ENCODE data around the gene SETD1A. TPM values are rescaled to one million over a fixed set of nuclear protein-coding genes. Genes with fewer than 3 reads are reported as not detected.

Gene SETD1A
- total RNA-seq, 1 experiment from 2014 or later, result 28.8 TPM

- intact Hi-C loops (cut with micrococcal nuclease; ENCODE audit: unreplicated experiment), result loop anchor here (10.0 kb wide), 1 partner anchor 906 kb away; no protein-coding TSS in a partner anchor
- H3K4me1 Mint-ChIP-seq (ENCODE audit: low read depth, unreplicated experiment), result peaks cover 26% of the 10 kb centered on the region
- DNase-seq, result peak; percentile 76
- no TSS peak for BruUV-seq (replicated peaks)
- no peak for TF ChIP-seq CTCF (IDR thresholded peaks at IDR 0.05; ENCODE audit: unreplicated experiment)
- H3K9me3 Mint-ChIP-seq (ENCODE audit: low read depth, unreplicated experiment), result no peaks in the 10 kb centered on the region
- CTCF ChIA-PET, result interaction anchor here (1.0 kb wide), 1 partner anchor 10 kb away, joined by 3 read pairs; no protein-coding TSS in a partner anchor
- peak overlapping the region; percentile 87 for H3K4me3 Mint-ChIP-seq (ENCODE audit: low read depth, unreplicated experiment)
- no peaks in the 10 kb centered on the region for H3K27me3 Mint-ChIP-seq (ENCODE audit: unreplicated experiment)
- peak overlapping the region; percentile 85 for H3K27ac Mint-ChIP-seq (ENCODE audit: unreplicated experiment)
- H3K36me3 Mint-ChIP-seq (ENCODE audit: insufficient read depth, unreplicated experiment), result peaks cover 58% of the 10 kb centered on the region
Observed at GRCh38 chr16:30958175-30959079, 873 bp downstream of the SETD1A start.

DNA sequence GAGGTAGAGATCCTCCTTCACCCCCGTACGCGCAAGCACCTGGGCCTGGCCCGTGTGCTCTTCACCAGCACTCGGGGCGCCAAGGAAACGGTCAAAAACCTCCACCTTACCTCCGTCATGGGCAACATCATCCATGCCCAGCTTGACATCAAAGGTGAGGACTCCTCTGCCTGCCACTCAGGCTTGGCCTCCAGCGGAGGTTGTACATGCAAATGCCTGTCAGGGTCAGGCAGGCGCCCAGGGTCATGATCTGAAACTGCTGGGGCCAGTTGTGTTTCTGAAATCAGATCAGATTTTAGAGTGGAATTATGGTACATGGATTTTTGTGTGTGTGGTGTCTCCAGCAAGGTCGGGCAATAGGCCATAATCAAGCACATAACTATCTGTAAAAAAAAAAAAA, 3.8 kb downstream of the SETD1A start:
- CTCF ChIA-PET, result interaction anchor here (0.7 kb wide), 1 partner anchor 448 kb away, joined by 4 read pairs; no protein-coding TSS in a partner anchor
- intact Hi-C loops (cut with micrococcal nuclease; ENCODE audit: unreplicated experiment), result no loop called here
- no peak overlapping the region for H3K27ac Mint-ChIP-seq (ENCODE audit: unreplicated experiment)
- no TSS peak for BruUV-seq (replicated peaks)
- no peak for DNase-seq
- no peak for TF ChIP-seq CTCF (IDR thresholded peaks at IDR 0.05; ENCODE audit: unreplicated experiment)
- peaks cover 23% of the 10 kb centered on the region for H3K4me1 Mint-ChIP-seq (ENCODE audit: low read depth, unreplicated experiment)
- H3K4me3 Mint-ChIP-seq (ENCODE audit: low read depth, unreplicated experiment), result no peak overlapping the region
- H3K27me3 Mint-ChIP-seq (ENCODE audit: unreplicated experiment), result no peaks in the 10 kb centered on the region
- peaks cover 72% of the 10 kb centered on the region for H3K36me3 Mint-ChIP-seq (ENCODE audit: insufficient read depth, unreplicated experiment)
- H3K9me3 Mint-ChIP-seq (ENCODE audit: low read depth, unreplicated experiment), result no peaks in the 10 kb centered on the region

DNA sequence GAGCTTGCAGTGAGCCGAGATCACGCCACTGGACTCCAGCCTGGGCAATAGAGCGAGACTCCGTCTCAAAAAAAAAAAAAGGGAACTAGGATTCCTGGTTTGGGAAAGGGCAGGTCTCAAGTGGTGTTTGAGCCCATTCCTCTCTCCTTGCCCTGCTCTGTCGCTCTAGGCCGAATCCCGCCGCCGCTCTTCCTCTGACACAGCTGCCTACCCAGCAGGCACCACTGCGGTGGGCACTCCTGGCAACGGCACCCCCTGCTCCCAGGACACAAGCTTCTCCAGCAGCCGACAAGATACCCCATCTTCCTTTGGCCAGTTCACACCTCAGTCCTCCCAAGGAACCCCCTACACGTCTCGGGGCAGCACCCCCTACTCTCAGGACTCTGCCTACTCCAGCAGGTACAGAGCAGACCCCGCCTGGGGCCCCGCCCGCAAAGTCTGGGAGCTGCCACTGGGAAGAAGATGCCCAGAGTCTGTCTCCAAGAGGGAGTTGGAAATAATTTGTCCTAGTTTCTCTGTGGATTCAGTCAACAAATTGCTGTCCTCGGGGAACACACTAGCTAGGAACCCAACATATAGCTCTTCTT, 6.5 kb downstream of the SETD1A start:
- H3K27ac Mint-ChIP-seq (ENCODE audit: unreplicated experiment), result no peak overlapping the region
- peaks cover 71% of the 10 kb centered on the region for H3K36me3 Mint-ChIP-seq (ENCODE audit: insufficient read depth, unreplicated experiment)
- intact Hi-C loops (cut with micrococcal nuclease; ENCODE audit: unreplicated experiment), result no loop called here
- H3K4me3 Mint-ChIP-seq (ENCODE audit: low read depth, unreplicated experiment), result no peak overlapping the region
- no peaks in the 10 kb centered on the region for H3K9me3 Mint-ChIP-seq (ENCODE audit: low read depth, unreplicated experiment)
- H3K4me1 Mint-ChIP-seq (ENCODE audit: low read depth, unreplicated experiment), result peaks cover 14% of the 10 kb centered on the region
- no peak for TF ChIP-seq CTCF (IDR thresholded peaks at IDR 0.05; ENCODE audit: unreplicated experiment)
- BruUV-seq (replicated peaks), result no TSS peak
- no peaks in the 10 kb centered on the region for H3K27me3 Mint-ChIP-seq (ENCODE audit: unreplicated experiment)
- CTCF ChIA-PET, result no interaction called here
- no peak for DNase-seq

GRCh38 chr16:30964574-30965226, 7.1 kb downstream of the SETD1A start:
- Mint-ChIP-seq H3K9me3 (ENCODE audit: low read depth, unreplicated experiment) (no peaks in the 10 kb centered on the region), H3K4me1 (ENCODE audit: low read depth, unreplicated experiment) (peaks cover 7% of the 10 kb centered on the region), H3K4me3 (ENCODE audit: low read depth, unreplicated experiment) (no peak overlapping the region), H3K27me3 (ENCODE audit: unreplicated experiment) (no peaks in the 10 kb centered on the region), H3K36me3 (ENCODE audit: insufficient read depth, unreplicated experiment) (peaks cover 72% of the 10 kb centered on the region), H3K27ac (ENCODE audit: unreplicated experiment) (no peak overlapping the region)
- BruUV-seq (replicated peaks), result no TSS peak
- CTCF ChIA-PET, result no interaction called here
- no peak for DNase-seq
- no peak for TF ChIP-seq CTCF (IDR thresholded peaks at IDR 0.05; ENCODE audit: unreplicated experiment)
- intact Hi-C loops (cut with micrococcal nuclease; ENCODE audit: unreplicated experiment), result no loop called here

Measured in Calu3 (cell line).